Loucy (cell line): ENCODE results near the gene SH3RF2.

Experiments used
- H2AFZ ChIP-seq: fragments of 200-600 bp; sonication (generic); 2 replicates; pipeline ENCODE4 v1.6.0; 2016; ENCODE audit warnings: antibody characterized with exemption, mild to moderate bottlenecking, low read length, moderate library complexity
- H3F3A ChIP-seq: fragments of 200-600 bp; 2 replicates; pipeline ENCODE4 v1.6.0; 2016; ENCODE audit warnings: antibody characterized with exemption, low read depth, mild to moderate bottlenecking
- H3K27me3 ChIP-seq: fragments of 200-600 bp; sonication (generic); 2 replicates; pipeline ENCODE4 v1.6.1; 2014; ENCODE audit warnings: low read length, mild to moderate bottlenecking; ENCODE audit not compliant: insufficient read depth, poor library complexity, severe bottlenecking
- H3K36me3 ChIP-seq: fragments of 200-600 bp; sonication (generic); 2 replicates; pipeline ENCODE4 v1.6.1; 2016; ENCODE audit warnings: low read length; ENCODE audit not compliant: insufficient read depth
- H3K4me1 ChIP-seq: fragments of 200-600 bp; sonication (generic); 2 replicates; pipeline ENCODE4 v1.5.1; 2014; ENCODE audit warnings: low read length, mild to moderate bottlenecking; ENCODE audit not compliant: insufficient read depth, poor library complexity, severe bottlenecking
- H3K4me2 ChIP-seq: fragments of 200-600 bp; sonication (generic); 2 replicates; pipeline ENCODE4 v1.6.0; 2014; ENCODE audit warnings: antibody characterized with exemption, low read length, low read depth, mild to moderate bottlenecking; ENCODE audit not compliant: poor library complexity, severe bottlenecking
- H3K4me3 ChIP-seq: fragments of 200-600 bp; sonication (generic); 2 replicates; pipeline ENCODE4 v1.5.1; 2014; ENCODE audit warnings: low read length, mild to moderate bottlenecking, mixed read lengths; ENCODE audit not compliant: poor library complexity, severe bottlenecking
- H3K79me2 ChIP-seq: fragments of 200-600 bp; sonication (generic); 2 replicates; pipeline ENCODE4 v1.6.1; 2014; ENCODE audit warnings: low read length; ENCODE audit not compliant: insufficient read depth
- H3K9ac ChIP-seq: fragments of 200-600 bp; sonication (generic); 2 replicates; pipeline ENCODE4 v1.6.0; 2014; ENCODE audit warnings: mild to moderate bottlenecking, low read depth, low read length, moderate library complexity; ENCODE audit not compliant: poor library complexity, severe bottlenecking
- H3K9me2 ChIP-seq: fragments of 200-600 bp; sonication (generic); replicated peaks from 2 replicates; pipeline ENCODE4 v1.6.1; 2016; ENCODE audit warnings: low read depth, low read length, mixed read lengths
- H3K9me3 ChIP-seq: fragments of 200-600 bp; sonication (generic); 2 replicates; pipeline ENCODE4 v1.6.1; 2014; ENCODE audit warnings: mild to moderate bottlenecking, antibody characterized with exemption, low read length, low read depth; ENCODE audit not compliant: insufficient read depth
- H4K20me1 ChIP-seq: fragments of 200-600 bp; sonication (generic); 2 replicates; pipeline ENCODE4 v1.6.0; 2014; ENCODE audit warnings: antibody characterized with exemption, low read length, mild to moderate bottlenecking; ENCODE audit not compliant: insufficient read depth, poor library complexity, severe bottlenecking
- CTCF ChIP-seq: fragments of 200-600 bp; sonication (generic); conservative IDR thresholded peaks from 2 replicates; pipeline ENCODE4 v1.5.1; 2014; ENCODE audit warnings: mild to moderate bottlenecking, antibody characterized with exemption, low read length
- EZH2phosphoT487 ChIP-seq: fragments of 200-600 bp; IDR thresholded peaks from 2 replicates; pipeline ENCODE4 v1.6.1; 2018; ENCODE audit warnings: antibody characterized with exemption, mild to moderate bottlenecking, moderate library complexity, borderline replicate concordance

Gene SH3RF2

GRCh38 chr5:145957388-145957787 lies 21.0 kb downstream of the SH3RF2 start:
- Histone ChIP-seq H3K9me3 (no peaks in the 10 kb centered on the region), H3K9me2 (no peaks in the 10 kb centered on the region), H2AFZ (no peak overlapping the region), H3K4me2 (no peak overlapping the region), H3K4me3 (no peak overlapping the region), H3K9ac (no peak overlapping the region), H3F3A (no peaks in the 10 kb centered on the region), H3K27me3 (no peaks in the 10 kb centered on the region), H3K36me3 (no peaks in the 10 kb centered on the region), H3K4me1 (no peaks in the 10 kb centered on the region), H3K79me2 (no peaks in the 10 kb centered on the region), H4K20me1 (no peaks in the 10 kb centered on the region)
- TF ChIP-seq EZH2phosphoT487 (no peak), CTCF (no peak)

- Histone ChIP-seq H3K4me3 (no peak overlapping the region), H2AFZ (no peak overlapping the region), H3K9ac (no peak overlapping the region), H3F3A (no peaks in the 10 kb centered on the region), H3K36me3 (no peaks in the 10 kb centered on the region), H4K20me1 (no peaks in the 10 kb centered on the region), H3K27me3 (no peaks in the 10 kb centered on the region), H3K4me2 (no peak overlapping the region), H3K9me3 (no peaks in the 10 kb centered on the region), H3K4me1 (no peaks in the 10 kb centered on the region), H3K9me2 (no peaks in the 10 kb centered on the region), H3K79me2 (no peaks in the 10 kb centered on the region)
- TF ChIP-seq CTCF, result no peak
- no peak for TF ChIP-seq EZH2phosphoT487
Observed at GRCh38 chr5:145958436-145958835, 22.1 kb downstream of the SH3RF2 start.

GRCh38 chr5:145960166-145960565 lies 23.8 kb downstream of the SH3RF2 start:
- Histone ChIP-seq H3K27me3 (no peaks in the 10 kb centered on the region), H3K36me3 (no peaks in the 10 kb centered on the region), H3K9ac (no peak overlapping the region), H3F3A (no peaks in the 10 kb centered on the region), H4K20me1 (no peaks in the 10 kb centered on the region), H3K4me2 (no peak overlapping the region), H3K9me2 (no peaks in the 10 kb centered on the region), H3K4me3 (no peak overlapping the region), H3K4me1 (no peaks in the 10 kb centered on the region), H3K9me3 (no peaks in the 10 kb centered on the region), H2AFZ (no peak overlapping the region), H3K79me2 (no peaks in the 10 kb centered on the region)
- TF ChIP-seq CTCF (no peak), EZH2phosphoT487 (no peak)
